Renal cortical epithelial cell (primary cell): ENCODE measurements around the gene BANF1. TPM values are rescaled to one million over a fixed set of nuclear protein-coding genes. Genes with fewer than 3 reads are reported as not detected.

Source experiments
- DNase-seq: peaks from one replicate; pipeline ENCODE4 v3.0.0-alpha.2; 2011; ENCODE audit warnings: low read depth
- total RNA-seq: library from RNA; depleted of rRNA; stranded (reverse); fragments of >200 nt; gene quantifications from 2 replicates; pipeline ENCODE4 v1.2.3, GENCODE V29; 2014

BANF1 gene, protein sequence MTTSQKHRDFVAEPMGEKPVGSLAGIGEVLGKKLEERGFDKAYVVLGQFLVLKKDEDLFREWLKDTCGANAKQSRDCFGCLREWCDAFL
- total RNA-seq = 10.6 and 14.3 TPM in 2 replicates

DNA sequence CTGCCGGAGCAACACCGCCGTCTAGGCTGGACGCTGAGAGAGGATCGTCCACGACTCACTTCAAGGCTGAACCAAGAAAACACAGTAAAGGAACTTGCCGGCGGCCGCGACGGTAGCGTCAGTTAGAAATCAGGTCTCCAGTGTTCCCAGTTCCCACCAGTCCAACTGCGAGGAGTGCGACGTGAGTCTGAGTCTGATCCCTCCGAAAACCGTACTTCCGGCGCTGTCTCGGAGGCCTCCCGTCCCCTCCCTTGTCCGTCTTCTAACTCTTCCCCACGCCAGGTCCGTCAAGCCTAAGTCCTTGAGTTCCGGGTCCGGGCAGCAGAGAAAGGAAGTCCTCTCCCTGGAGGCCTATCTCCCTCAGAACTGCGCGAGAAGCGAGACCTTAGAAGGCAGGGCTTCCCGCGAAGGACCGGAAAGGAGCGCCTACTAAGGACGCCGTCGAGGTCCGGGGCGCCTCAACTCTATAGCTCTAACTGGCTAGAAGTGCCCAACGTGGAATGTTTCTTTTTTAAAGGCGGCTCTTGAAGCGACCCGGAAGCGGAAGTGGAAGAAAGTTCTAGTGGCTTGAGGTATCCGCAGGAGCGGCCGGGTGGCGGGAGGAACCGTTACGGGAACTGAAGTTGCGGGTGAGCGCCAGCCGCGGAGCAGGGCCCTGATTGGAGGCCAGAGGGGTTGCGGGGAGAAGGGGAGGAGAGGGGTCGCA lies at the start of gene BANF1, which contains the start of gene EIF1AD:
TSS of gene BANF1 (plus strand) at position 562 of the 706 bp plus-strand sequence. CDS start 748 bp downstream, outside the sequence.
TSS of gene EIF1AD (minus strand) at position 216 of the 706 bp plus-strand sequence. CDS start 1,768 bp downstream, outside the sequence.
- peak; percentile 88 for DNase-seq

DNA sequence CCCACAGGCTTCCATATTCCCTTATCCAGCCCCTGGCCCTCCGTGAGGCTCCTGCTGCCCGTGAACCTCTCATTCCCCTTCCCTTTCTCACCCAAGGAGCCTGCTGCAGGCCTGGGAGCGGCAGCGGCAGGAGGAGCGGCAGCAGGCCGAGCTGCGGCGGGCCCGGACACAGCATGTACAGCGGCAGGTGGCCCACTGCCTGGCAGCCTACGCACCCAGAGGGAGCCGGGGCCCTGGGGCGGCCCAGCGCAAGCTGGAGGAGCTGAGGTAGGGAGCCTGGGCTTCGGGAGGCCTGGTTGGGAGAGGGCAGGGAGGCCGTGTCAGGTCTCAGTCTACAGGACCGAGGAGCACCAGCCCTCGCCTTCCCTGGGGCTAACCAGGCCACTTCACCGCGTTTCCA lies 48.8 kb upstream of the BANF1 start:
- DNase-seq = no peak

DNA sequence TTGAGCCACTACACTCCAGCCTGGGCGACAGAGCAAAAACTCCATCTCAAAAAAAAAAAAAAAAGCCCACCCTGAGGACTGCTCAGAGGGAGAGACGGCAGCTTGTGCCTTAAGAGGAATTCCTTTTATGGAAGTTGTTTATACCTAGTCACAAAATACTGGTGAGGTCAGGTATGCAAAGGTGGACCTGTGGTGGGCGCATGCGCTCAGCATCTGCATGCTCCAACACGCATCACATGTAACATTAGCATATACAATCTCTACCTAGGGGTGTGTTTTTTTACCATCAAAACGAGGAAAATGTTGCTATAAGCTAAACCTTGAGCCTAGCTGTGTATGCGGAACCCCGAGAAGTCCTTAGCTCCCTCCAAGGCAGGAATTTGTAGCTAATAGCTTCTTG lies 47.5 kb upstream of the BANF1 start:
- no peak for DNase-seq

DNA sequence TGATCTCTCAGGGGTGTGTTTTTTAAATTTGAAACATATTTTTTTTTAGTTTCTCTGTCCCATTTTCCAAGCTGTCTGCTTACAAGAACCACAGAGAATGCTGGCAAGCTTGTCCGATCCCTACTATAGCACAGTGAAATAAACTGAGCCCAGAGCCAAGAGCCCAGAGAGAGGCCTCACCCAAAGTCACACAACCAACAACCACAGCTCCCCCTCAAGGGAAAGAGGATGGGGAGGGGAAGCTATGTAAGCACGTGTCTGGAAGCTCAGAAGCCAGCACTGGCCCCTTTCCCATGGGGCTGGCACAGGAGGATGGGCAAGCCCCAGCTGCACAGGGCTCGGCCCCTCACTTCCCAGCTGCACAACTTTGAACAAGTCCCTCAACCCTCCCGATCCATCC lies 44.0 kb upstream of the BANF1 start:
- no peak for DNase-seq

DNA sequence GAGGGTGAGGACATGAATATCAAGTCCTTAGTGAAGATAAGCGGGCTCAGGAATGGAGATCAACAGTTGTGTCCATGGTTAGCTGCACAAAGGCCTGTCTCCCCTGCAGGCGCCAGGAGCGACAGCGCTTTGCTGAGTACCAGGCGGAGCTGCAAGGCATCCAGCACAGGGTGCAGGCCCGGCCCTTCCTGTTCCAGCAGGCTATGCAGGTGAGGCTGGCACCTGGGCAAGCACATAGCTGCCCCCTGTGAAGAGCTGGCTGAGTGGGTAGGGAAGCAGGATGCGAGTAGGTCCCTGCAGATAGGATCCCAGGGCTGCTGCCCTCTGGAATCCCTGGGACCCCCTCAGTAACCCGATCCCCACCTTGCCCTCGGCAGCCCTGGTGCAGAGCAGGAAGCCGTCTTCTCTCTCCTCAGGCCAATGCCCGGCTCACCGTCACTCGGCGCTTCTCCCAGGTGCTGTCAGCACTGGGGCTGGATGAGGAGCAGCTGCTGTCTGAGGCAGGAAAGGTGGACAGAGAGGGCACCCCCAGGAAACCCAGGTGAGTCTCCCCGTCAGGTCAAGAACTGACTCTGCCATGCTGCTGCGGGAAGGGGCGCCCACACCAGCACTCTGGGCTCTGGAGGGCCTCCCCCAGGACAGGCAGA lies 43.4 kb upstream of the BANF1 start:
- DNase-seq = no peak

DNA sequence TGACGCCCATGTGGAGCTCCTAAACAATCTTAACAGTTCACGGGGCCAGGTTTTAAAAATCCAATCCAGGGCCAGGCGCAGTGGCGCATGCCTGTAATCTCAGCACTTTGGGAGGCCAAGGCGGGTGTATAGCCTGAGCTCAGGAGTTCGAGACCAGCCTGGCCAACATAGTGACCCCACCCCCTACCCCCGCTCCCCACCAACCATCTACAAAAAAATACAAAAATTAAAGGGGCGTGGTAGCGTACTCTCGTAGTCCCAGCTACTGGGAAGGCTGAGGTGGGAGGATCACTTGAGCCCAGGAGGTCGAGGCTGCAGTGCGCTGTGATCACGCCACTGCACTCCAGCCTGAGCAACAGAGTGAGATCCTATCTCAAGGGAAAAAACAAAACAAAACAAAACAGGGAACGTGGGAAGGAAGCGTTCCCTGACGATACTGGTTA lies 41.5 kb upstream of the BANF1 start:
- DNase-seq = no peak

DNA sequence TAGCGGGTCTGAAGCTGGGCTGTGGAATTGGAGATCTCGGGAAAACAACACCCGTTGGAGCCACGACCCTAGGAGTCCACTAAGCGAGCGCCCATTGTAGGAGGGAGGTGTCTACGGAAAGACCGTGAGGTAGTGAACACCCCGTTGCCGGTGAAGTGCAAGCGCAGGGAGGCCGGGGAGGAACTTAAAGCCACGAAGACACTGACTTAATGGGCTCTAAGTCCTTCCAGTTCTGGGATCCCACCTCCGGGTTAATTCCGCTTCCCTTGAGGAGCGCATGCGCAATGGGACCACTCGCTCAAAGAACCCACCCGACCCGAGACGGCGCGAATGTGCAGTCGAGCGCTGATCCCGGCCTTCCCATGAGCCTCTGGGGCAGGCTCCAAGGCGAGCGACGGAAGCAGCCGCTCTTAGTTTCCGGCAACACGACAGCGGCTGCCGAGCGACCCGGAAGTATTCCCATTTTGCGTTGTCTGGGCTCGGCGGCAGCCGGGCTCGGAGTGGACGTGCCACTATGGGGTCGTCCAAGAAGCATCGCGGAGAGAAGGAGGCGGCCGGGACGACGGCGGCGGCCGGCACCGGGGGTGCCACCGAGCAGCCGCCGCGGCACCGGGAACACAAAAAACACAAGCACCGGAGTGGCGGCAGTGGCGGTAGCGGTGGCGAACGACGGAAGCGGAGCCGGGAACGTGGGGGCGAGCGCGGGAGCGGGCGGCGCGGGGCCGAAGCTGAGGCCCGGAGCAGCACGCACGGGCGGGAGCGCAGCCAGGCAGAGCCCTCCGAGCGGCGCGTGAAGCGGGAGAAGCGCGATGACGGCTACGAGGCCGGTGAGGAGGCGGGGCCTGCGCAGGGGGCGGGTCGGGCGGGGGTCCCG lies 40.8 kb upstream of the BANF1 start, which contains the start of gene SART1:
TSS of gene SART1 (plus strand) at position 468 of the 874 bp plus-strand sequence. CDS start at position 515, 47 bp downstream.
- peak; percentile 93 for DNase-seq

DNA sequence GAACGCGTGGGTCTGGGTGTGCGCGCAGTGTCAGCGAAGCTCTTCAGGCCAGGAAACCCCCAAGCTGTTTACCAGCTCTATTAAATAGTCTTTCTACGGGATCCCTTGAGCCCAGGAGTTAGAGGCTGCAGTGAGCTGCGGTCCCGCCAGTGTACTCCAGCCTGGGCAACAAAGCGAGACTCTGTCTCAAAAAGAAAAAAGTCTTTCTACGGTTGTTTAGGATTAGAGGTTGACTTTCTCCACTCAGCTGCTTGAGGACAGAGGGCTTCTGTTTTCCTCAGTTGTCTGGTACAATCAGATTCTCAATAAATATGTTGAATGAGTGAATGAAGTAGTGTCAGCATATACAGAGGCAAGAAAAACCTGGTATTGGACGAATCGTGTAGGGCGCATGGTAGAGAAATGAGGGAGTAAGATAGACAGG lies 40.1 kb upstream of the BANF1 start:
- DNase-seq = no peak

DNA sequence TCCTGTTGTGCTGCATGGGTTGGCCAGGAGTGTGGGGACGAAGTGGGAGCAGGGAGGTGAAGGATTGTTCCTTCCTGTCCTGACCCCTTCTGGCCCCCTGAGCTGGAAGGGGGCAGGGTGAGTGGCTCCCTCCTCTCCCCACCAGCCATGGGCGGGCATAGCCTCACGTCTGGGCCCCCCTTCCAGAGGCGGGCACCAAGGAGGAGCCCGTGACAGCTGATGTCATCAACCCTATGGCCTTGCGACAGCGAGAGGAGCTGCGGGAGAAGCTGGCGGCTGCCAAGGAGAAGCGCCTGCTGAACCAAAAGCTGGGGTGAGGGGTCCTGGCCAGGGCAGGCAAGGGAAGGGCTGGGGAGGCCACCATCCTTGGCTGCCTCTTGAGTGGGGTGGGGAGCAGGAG lies 37.4 kb upstream of the BANF1 start:
- no peak for DNase-seq

DNA sequence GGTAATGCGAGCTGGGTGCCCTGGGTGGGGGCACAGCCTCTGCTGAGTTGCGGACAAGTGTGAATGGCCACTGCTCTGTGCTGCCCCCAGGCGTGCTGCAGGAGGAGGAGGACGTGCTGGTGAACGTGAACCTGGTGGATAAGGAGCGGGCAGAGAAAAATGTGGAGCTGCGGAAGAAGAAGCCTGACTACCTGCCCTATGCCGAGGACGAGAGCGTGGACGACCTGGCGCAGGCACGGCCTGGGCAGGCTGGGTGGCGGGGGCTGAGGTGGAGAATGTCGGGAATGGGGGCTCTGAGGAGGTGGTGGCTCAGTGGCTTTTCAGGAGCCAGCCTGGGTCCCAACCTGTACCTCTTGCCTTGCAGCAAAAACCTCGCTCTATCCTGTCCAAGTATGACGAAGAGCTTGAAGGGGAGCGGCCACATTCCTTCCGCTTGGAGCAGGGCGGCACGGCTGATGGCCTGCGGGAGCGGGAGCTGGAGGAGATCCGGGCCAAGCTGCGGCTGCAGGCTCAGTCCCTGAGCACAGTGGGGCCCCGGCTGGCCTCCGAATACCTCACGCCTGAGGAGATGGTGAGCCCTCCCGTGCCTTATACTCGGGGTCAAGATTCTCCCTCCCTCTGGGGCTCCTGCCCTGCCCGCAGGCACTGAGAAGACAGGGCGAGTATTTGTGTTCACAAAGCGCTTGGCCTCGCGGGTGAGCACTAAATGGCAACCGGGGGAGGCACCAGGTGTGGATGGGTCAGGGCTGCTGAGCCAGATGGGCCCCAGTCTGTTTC lies 36.1 kb upstream of the BANF1 start:
- no peak for DNase-seq

DNA sequence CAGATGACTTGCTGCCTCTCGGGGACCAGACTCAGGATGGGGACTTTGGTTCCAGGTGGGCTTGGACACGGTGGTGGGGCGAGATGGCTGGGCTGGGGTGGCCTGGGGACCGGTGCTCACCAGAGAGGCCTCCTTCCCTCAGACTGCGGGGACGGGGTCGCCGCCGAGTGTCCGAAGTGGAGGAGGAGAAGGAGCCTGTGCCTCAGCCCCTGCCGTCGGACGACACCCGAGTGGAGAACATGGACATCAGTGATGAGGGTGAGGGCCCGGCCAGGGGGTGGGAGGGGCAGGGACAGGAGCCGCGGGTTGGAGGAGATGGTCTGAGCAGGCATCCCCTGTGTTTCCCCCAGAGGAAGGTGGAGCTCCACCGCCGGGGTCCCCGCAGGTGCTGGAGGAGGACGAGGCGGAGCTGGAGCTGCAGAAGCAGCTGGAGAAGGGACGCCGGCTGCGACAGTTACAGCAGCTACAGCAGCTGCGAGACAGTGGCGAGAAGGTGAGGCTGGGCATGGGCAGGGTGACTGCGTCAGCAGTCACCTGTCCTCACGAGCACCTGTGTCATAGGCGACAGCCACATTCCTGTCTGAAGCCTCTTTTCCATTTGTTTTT lies 34.9 kb upstream of the BANF1 start:
- no peak for DNase-seq

DNA sequence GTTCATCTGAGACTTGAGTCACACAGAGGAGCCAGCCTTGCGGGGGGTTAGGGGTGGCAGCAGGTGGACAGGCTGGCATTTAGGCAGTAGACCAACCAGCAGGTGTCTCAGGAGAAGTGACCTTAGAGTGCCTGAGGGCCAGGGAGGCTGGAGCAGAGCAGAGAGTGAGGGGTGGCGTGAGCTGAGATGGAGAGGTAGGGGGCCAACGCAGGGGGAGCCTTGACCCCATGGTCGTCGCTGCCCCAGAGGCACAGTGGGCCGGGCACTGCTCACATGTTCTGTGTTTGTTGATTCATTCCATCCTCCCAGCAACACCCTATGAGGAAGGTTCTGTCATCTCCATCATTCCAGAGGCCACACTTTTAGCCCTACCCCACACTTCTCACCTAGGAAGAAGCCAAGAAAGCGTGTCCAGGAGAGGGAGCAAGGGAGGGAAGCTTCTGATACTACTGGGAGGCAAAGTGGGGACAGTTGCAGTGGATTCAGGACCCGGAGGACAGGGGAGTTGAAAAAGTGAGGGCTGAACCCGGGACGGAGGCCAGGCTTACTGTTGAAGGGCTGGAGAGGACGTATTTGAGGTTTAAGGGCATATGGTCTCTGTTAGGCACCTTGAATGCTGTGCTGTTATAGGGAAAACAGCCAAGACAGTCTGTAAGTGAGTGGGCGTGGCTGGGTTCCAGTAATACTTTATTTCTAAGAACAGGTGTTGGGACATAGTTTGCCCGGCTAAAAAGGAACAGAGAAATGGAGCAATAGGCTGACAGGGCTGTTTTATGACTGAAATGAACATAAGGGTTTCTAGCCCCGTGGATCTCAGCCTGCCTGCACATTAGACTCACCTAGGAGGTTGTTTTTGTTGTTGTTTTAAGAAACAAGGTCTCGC lies 33.5 kb upstream of the BANF1 start:
- DNase-seq = no peak

DNA sequence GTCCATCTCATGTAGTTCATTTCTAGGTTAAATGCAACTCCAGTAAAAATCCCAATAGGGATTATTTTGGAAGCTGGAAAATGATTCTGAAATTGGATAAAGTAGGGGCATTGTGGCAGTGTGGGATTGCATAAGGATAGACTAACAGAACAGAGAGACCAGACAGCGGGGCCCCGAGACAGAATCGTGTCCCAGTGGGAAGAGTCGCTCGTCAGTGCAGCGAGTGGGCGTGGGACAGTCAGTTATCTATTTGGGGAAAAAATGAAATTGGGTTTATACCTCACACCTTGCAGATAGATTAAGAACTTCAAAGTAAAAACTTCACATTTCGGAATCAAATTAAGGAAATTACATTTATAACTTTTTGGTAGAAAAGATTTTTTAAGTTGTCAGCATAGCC lies 30.2 kb upstream of the BANF1 start:
- no peak for DNase-seq

DNA sequence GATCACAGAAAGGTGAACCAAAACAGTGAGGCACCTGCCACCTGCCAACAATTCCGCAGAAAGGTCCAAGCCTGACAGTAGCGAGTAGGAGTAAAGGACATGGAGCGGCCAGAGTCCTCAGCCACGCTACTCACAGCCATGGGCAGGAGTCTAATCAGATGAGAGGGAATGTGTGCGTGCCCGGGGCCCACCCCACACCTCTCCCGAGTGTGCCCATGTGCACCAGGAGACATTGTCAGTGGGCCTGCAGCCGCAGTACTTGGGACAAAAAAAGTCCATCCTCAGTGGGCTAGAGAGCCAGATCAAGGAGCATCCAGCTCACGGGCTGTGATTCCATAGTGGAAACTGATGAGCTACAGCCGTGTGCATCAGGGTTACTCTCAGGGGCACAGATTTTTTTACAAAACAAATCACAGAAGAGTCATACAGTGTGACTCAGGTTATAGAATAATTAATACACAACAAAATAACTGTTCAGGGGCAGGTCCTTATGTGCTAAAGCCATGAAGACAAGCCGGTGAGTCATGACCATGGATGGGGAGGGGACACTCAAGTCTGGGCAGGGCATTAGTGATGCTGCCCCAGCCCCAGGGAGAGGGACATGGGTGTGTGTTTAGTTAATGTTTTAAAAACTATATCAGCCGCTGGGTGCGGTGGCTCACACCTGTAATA lies 28.7 kb upstream of the BANF1 start:
- DNase-seq = peak; percentile 21

DNA sequence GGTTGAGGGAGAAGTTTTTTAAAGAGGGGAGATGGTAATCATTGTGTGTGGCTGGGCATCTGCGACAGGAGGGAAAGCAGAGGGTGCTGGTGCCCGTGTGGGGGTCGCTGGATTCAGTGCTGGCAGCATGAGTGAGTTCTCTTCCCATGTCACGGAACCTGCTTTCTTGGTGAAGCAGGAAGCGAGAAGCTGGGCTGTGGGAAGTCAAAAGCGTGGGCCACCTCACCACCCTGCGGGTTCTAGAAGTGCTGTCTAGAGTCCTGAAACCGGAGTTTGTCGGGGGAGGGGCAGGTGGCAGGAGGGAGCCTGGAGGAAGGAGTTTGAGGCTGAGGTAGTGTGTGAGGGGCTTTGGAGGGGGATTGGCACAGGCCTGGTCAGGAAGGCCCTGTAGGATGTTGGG lies 26.5 kb upstream of the BANF1 start:
- no peak for DNase-seq

DNA sequence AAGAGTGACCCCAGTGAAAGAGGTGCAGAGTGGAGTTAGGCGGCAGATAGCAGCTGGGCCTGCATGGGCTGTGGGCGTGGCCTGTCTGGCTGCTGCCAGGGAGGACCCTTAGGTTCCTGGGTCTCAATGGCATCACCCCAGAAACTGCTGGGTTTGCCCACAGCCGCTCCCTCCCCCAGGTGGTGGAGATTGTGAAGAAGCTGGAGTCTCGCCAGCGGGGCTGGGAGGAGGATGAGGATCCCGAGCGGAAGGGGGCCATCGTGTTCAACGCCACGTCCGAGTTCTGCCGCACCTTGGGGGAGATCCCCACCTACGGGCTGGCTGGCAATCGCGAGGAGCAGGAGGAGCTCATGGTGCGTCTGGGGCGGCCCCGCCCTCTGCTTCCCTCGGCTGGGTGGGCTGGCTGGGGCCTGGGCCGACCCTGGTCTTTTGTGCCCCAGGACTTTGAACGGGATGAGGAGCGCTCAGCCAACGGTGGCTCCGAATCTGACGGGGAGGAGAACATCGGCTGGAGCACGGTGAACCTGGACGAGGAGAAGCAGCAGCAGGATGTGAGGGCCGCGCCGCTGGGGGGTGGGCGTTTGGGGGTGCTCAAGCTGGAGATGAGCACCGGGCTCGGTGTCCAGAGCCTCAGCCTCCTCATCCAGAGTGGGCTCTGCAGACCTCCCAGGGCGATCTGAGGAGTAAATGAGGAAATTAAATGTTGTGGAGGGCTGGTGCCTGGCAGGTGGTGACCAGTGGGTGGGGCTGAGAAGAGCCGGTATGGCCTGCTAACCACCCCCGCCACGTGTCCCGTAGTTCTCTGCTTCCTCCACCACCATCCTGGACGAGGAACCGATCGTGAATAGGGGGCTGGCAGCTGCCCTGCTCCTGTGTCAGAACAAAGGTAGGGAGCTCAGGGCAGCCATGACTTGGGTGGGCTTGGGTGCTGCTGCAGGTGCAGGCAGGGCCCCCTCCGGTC lies 25.8 kb upstream of the BANF1 start:
- no peak for DNase-seq

DNA sequence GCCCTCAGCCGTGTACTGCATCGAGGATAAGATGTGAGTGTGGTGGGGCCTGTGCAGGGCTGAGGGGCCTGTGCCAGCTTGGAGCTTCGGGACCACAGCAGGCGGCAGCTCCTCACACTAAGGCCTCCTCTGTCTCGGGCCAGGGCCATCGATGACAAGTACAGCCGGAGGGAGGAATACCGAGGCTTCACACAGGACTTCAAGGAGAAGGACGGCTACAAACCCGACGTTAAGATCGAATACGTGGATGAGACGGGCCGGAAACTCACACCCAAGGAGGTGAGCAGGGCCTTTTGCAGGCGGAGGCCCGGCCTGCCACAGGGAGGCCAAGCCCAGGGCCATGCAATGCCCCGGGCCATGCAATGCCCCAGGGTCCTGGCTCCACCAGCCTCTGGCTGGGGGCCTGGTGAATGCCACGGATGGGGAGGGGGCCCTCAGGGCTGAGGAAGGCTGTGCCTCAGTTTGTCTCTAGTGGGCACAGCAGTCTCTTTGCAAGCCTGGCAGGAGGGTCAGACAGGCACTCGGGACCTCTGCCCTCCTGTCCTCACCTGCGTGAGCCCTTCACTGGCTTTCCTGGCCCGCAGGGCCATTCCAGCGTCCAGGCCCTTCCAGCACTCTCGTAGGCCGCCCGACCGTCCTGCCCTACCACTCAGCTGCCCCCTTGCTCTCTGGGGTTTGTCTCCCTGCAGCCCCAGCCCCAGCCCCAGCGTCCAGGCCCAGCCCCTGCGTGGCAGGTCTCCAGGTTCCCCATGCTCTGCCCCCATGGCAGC lies 24.5 kb upstream of the BANF1 start:
- no peak for DNase-seq
